Measurements from ENCODE around the gene PDK1.

Gene PDK1

DNA sequence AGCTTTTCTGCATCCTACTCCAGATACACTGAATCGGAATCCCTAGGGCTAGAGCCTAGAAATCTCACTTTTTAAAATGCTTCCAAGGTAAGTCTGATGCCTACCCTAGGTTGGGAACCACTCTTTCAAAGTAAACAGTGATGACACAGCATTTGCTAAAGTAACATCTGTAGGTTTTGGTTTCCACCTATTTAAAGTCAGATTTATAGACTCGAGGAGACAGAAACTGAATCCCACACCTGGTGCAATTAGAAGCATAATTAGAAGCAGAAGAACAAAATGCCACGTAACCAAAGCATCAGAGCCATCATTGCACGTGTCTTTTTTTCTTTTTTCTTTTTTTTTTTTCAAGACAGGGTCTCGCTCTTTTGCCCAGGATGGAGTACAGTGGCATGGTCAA, 40.9 kb downstream of the PDK1 start:
- no peak for DNase-seq (ENCODE audit: low read depth, low spot score)

DNA sequence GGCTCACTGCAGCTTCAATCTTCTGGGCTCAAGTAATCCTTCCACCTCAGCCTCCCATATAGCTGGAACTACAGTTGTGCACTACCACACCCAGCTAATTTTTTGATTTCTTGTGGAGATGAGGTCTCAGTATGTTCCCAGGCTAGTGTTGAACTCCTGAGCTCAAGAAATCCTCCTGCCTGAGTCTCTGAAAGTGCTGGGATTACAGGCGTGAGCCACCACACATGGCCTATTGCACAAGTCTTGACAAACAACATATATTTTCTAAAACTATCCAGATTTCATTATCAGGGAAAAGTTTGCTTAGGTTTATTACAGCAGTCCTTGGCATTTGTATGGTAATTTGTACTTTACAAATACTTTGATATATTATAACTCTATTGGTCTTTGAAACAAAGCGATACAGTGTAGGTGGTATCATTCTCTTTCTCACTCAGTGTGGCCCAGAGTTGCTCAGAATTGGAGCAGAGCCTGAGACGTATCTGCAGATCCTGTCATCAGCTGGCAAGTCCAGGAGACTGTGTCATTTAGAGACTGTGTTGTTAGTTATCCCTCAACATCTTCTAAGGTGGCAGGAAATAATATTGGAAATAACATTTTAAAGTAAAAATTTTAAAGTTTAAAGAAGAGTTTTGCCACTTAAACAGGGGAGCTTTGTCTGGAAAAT, 41.4 kb downstream of the PDK1 start:
- no peak for DNase-seq (ENCODE audit: low read depth, low spot score)

DNA sequence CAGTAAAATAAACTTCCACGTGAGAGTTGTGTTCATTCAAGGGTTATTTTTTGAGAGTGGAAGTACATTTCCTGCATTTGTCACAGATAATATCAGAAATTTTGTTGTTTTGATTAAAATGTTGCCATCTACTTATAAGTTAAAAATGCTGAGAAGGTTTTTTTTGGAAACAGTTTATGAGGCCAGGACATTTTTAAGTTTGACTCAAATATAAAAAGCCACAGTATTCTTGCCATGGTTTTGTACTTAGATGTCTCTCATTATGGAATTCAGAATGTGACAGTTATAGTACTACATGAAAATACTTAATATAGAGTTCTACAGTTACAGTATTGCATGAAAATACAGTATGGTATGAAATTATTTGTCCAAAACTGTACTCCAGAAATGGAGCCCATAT, 44.1 kb downstream of the PDK1 start:
- no peak for DNase-seq (ENCODE audit: low read depth, low spot score)

DNA sequence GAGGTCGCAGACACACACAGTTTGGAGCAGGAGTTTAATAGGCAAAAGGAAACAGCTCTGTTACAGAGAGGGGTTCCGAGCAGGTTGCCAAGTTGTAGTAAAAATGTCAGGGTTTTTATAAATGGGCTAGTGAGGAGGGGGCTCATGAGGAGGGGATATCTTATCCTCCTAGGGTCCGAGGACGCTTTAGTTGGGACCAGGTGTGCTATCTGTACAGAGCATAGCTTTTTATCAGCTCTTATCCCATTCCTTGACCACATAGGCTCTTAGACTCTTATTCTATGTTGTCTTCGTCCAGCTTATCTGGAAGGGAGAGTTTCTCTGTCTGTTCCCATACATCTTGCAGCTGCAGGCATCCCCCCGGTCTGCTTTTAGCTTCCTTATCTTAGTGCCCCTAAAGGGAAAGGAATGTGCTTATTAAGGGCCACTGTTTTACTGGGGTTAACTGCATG, 44.7 kb downstream of the PDK1 start:
- no peak for DNase-seq (ENCODE audit: low read depth, low spot score)

DNA sequence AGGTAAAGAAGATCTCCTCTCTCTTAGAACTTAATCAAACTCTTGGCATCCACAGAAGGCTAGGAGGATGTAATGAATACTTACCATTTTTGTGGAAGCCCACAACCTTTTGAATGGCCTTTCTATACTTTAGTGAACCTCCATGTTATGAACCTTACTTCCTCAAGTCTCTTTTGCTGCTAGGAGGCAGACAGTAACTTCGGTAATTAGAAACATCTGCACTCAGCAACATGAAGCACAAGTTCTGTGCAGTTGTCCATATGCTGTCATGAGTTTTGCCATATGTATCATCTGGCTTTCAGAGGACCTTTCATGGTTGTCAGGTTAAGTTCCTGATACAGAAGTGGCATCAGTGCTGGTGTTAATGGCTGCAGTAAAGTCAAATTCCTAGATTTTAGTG, 50.4 kb downstream of the PDK1 start:
- DNase-seq (ENCODE audit: low read depth, low spot score), result no peak

DNA sequence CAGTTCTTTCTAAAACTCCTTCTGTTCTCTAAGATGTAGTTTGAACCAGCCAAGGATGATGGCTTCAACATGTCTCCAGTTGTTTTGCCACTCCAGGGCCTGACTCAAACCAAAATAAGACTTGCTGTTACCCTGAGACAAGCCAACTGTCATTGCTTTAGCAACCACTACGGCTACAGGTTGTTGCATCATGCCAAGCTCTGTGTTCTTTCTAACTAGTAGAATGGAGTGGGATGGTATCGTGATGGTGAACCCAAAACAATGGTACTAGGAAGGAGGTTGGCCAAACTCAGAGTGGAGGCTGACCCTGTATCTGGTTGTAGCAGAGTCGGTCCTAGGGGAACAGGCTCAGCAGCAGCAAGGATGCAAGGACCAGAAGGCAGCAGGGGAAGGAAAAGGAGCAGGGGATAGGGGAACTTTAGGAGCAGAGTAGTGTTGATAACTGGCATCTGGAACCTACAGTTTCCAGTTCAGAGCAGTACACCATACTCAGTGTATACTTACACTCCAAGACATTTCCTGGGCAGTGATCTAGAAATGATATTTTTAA, 51.6 kb downstream of the PDK1 start:
- no peak for DNase-seq (ENCODE audit: low read depth, low spot score)

DNA sequence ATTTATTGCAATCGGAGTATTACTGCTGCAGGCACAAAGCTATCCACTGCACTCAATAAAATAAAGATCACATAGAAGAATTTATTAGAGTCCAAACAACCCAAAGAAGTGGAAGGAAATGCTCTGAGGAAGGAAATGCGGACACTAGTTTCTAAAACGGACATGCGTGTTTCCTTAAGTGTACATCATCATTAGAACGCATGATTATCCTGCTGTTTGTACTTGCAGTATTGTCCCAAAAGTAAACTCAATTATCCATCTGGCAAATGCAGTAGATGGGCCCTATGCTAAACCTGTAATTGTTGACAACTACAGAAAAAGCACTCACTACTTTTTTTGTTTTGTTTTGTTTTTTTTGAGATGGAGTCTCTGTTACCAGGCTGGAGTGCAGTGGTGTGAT, 53.6 kb downstream of the PDK1 start:
- DNase-seq (ENCODE audit: low read depth, low spot score), result no peak

DNA sequence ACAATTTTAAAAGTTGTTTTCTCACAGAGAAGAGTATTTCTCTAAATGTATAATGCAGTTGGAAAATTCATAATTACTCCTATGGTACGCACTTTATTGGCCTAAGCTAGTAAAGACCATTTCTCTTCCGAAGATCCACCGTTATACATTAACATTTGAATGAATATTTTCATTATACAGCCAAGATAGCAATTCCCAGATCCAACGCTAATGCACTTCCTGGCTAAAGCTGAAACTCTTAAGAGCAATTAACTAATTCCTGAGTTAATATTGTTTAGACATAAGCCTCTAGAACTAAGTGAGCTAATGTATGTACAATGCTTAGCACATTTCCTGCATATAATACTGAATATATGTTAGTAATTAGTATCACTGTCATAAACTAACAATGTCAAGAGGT, 56.2 kb downstream of the PDK1 start:
- no peak for DNase-seq (ENCODE audit: low read depth, low spot score)

DNA sequence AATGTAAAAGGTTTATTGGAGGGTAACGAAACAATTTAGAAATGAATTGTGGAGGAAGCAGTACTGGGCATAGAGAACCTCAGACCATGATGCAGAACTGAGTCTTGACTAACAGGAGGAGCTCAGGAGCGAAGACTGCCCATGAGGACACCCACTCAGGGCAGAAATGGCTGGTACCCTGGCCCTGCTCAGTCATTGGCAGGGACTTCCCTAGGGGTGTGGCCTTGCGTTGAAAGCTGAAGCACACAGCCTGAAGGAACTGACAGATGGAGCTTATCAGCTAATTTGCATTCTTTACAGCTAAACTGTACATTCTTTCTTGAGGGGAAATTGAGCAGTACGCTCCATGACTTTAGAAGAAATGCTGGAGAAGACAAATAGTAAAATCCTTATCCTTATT, 57.1 kb downstream of the PDK1 start:
- DNase-seq (ENCODE audit: low read depth, low spot score), result no peak

DNA sequence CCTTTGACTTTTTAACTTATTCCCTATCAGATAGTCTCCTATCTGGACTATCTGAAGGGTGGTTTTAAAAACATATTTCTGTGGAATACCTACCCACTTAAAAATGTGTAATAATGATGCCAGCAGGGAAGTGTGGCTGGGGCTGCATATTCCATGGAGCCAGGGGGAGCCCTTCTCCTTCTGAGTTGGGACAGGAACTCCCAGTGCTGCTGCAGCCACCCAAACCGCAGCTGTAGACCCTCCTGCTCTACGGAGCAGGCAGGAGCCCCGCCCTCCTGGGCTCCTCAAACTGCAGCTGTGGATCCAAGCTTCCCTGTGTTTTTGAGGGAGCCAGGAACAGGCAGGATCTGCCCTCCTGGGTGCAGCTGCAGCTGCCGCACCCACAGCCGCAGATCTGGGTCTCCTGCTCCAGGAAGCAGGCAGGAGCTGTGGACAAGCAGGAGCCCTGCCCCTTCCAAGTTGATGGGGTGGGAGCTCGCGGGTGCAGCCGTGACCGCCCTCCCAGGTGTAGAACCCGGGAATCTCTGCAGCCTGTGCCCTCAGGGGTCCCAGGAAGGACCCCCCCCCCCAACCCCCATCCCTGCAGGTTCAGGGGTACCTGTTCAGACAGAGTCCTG, 57.8 kb downstream of the PDK1 start:
- no peak for DNase-seq (ENCODE audit: low read depth, low spot score)

DNA sequence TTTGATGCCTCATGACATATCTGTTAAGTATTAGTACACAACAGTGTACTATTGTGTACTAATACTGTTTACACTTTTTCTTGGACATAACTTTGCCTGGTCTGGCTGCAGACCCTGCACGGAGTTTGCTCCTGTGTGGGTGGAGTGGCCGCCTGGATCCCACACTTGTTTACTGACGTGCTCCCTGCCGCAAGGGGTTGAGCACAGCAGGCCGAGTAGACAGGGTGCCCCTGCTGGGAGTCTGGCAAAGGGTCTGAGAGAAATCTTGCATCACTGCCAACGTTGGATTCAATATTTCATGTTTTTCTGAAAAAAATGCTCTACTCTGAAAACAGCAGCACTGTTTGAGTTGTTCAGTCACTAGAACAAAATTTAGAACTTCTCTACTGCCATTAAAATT, 59.0 kb downstream of the PDK1 start:
- DNase-seq (ENCODE audit: low read depth, low spot score), result no peak

DNA sequence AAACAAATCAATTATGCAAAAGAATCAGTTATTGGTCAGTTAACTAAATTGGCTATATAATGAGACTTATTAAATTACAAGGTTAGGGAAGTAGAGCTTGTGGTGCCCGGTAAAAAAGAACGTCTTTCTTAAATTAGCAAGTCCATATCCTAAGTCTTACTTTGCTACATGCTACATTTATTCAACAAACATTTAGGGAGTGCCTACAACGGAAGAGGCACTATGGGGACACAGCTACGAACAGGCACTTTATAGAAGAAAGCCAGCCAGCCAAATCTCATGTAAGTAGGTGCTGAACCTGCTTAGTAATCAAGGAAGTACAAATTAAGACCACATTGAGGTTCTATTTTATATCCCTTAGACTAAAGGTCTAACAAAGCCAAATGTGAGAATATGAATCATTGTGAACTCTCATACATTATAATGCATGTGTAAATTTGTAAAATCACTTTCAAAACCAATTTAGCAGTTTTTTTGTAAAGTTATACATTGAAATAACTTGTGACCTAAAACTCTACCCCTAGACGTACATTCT, 59.9 kb downstream of the PDK1 start:
- DNase-seq (ENCODE audit: low read depth, low spot score), result no peak

DNA sequence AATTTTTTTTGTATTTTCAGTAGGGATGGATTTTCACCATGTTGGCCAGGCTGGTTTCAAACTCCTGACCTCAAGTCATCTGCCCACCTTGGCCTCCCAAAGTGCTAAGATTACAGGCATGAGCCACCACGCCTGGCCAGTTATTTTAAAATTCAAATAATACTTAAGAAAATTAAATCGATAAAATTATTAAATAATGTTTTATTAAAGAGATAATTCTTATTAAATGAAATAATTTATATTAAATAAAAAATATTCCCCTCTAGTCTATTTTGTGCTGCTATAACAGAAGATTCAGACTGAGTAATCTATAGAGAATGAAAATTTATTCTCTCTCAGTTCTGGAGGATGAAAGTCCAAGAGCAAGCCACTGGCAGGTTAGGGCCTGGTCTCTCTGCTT, 61.2 kb downstream of the PDK1 start:
- no peak for DNase-seq (ENCODE audit: low read depth, low spot score)

DNA sequence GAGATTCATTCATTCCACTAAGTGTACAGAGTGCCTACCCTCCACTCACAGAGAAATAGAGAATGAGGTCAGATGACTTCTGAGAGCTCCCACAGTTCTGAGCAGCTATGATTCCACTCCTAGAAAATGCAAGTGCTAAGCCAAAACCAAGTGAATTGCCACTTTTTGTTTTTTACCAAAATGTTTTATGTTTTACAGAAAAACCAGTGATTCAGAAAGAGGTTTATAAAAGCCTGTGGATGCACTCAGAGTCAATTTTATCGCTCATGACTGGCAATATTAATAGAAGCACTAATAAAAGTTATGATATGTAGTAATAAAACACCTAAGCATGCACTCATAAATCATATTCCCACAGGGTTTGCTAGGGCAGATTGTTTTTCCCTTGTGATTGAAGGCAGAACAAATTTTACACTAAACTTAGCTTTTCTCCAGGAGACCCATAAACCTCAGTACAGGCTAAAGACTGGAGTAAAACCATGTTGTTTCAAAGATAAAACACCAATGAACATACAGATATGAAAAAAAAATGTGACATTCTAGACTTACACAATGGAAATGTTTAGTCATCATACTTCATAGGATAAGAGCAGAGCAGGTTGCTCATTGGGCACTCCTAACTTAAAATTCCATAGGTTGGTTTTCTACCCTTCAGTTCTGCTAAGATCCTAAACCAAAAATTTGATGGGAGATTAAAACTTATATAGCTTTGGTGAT, 67.5 kb downstream of the PDK1 start:
- DNase-seq (ENCODE audit: low read depth, low spot score), result no peak

DNA sequence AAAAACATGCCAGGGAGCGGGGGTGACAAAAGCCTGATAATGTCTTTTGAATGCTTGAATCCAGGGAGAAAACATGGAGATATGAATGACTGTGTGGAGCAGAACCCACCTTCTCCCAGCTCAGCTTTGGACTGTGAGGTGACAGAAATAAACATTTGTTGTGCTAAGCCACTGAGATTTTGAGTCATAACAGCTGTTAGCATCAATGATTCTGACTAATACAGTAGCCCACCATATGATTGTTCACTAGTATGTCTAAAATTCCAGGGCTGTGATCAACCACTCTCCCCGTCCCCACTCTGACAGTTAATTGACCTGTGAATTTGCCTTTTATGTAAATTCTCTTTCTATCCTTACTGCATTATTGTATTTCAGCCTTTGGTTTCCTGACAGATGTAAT, 69.1 kb downstream of the PDK1 start:
- DNase-seq (ENCODE audit: low read depth, low spot score), result no peak

DNA sequence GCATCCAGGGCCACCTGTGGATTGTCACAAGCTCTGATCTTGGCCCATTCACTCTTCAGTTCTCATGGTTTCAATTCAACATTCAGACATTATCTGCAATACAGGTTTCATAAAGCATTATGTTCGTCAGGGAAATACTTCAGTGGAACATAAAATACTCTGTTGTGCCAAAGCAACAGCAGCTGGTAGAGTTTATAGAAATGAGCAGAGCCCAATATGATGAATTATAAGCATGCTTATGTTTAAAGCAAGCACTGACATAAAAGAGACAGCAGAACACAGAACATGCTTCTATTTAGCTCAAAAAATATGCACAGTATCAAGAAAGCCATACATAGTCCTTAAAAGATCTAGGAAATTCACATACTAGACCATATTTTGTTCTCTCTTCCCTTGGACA, 71.3 kb downstream of the PDK1 start:
- DNase-seq (ENCODE audit: low read depth, low spot score), result no peak

DNA sequence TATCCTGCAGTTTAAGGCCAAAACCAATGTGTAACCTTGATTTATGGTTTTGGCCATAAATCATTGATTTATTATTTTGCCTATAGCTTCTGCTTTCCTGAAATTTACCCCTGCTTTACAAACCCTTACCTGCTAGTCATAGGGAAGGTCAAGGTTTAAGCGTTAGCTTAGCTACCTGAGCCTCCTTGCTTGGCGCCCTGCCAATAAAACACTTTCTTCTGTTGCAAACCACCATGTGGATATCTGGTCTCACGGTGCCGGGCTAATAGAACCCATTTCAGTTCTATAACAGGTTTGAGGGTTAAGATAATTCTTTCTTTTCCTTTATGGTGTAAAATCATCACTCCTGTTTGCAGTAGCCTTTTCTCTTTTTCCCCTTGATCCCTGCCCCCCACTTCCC, 72.2 kb downstream of the PDK1 start:
- no peak for DNase-seq (ENCODE audit: low read depth, low spot score)

DNA sequence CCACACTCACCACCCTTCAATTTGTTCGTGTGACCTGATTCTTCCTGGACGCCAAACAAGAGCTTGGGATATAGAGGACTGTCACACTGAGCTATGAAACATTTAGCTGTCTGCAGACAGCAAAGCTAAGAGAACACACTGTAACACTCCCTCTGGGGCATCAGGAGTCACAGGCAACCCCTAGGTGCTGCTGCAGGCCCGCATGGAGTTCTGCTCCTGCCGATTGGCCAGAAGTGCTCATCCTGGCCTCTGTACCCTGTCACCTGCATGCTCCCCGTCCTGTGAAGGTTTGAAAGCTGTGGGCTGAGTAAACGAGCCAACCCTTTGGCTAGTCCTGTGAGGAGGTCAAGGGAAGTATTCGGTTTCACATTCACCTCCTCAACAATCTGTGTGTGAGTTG, 73.7 kb downstream of the PDK1 start:
- no peak for DNase-seq (ENCODE audit: low read depth, low spot score)

DNA sequence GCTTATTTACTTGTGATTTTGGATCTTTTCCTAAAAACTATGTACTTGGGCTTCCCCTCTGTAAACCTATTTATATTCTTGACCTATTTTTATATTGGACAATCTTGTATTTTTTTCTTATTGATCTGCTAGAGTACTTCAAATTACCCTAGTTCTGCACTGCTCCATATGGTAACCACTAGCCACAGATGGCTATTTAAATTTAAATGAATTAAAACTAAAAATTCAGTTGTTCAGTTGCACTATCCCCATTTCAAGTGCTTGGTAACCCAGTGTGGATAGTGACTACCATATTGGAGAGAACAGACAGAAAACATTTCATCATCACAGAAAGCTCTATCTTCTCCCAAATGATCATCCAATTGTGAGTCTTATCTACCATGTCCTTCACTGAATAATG, 74.3 kb downstream of the PDK1 start:
- DNase-seq (ENCODE audit: low read depth, low spot score), result no peak

DNA sequence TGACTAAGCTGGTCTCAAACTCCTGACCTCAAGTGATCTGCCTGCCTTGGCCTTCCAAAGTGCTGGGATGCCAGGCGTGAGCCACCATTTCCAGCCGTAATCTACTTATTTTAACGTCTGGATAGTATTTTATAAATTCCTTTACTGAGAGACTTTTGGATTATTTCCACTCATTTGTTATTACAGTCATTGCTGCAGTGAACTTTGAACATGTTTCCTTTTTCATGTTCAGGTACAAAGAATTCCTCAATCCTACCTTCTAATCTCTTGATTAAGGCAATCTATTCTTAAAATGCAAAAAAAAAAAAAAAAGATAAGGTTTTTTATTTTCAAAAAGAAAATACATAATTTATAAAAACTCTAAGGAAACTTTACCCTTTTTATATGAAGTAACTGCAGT, 78.6 kb downstream of the PDK1 start:
- no peak for DNase-seq (ENCODE audit: low read depth, low spot score)

DNA sequence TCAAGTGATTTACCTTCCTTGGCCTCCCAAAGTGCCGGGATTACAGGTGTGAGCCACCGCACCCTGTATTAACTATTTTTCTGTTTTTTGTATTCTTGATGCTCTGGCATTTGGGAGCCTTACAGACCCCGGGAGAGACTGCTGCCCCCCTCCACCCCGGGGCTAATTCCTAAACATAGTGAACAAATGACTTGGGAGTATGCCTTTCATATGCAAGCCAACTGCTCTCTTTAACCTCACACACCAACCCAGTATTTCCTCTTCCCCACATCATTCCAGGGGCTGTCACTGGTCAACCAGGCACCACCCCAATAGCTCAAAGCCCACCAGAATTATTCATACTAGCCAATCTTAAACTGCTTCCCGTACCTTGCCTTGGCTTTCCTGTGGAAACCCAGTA, 79.7 kb downstream of the PDK1 start:
- DNase-seq (ENCODE audit: low read depth, low spot score), result no peak

DNA sequence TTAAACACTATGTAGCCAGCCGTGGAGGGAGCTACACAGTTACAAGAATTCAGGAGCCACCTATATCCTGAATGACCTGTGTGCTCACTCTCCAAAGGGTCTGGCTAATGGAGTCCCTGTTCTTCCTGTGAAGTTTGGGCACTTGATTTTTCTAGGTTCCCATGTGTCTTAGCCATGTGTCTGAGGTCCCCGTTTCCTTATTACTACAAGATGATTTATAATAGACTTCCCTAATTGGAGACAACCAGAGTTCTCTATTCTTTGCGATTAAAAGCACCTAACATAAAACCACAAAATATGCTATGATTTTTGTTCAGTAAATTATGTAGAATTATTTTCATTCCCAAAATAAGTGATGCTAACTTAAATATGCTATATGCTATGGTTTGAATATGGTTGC, 83.4 kb downstream of the PDK1 start:
- DNase-seq (ENCODE audit: low read depth, low spot score), result no peak

DNA sequence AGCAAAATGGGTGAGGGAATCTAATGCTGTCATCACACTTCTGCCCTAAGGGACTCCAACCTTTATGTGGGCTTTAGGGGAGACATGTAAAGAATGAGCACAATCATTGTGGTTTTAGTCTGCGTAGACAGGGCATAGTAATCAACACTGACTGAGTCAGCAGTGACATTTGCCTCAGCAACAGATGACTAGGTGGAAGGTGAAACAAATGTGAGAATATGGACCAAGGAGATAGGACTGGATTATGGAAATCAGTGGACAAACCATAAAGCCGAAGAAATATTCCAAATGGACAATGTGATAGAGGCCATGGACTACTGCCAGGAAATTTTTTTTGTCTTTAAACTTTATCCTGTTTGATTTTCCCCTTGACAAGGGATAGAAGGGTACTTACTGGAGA, 83.9 kb downstream of the PDK1 start:
- no peak for DNase-seq (ENCODE audit: low read depth, low spot score)
